ENCODE results near the gene FAM47E. TPM values are rescaled to one million over a fixed set of nuclear protein-coding genes. Genes with fewer than 3 reads are reported as not detected.

The FAM47E gene
- total and polyA plus RNA-seq, 2 of the 8 experiments (the other 6 are each of a cell fraction or from before 2014, with no cell fraction given) = 1.3 to 1.4 TPM

GRCh38 chr4:76233529-76233928, 18.0 kb upstream of the FAM47E start (continued):
- no peak for TF ChIP-seq RAD21 (IDR thresholded peaks at IDR 0.05 in 1 of 2, conservative IDR thresholded peaks at IDR 0.05 in 1 of 2; ENCODE audit: low read depth in 2 of 2, low read length in 2 of 2)
- TF ChIP-seq KDM4A (IDR thresholded peaks at IDR 0.05; ENCODE audit: low read depth, low read length, severe bottlenecking) = no peak
- TF ChIP-seq BCL11A (IDR thresholded peaks at IDR 0.05; ENCODE audit: low read depth in 2 of 2, low read length in 2 of 2) = no peak
- no peak for TF ChIP-seq CBX5 (IDR thresholded peaks at IDR 0.05; ENCODE audit: low read depth, low read length)
- TF ChIP-seq RBBP5 (IDR thresholded peaks at IDR 0.05; ENCODE audit: borderline replicate concordance, low read depth, low read length) = no peak

Measured in H1 (cell line).